ENCODE results near the gene CMTM4. TPM values are rescaled to one million over a fixed set of nuclear protein-coding genes. Genes with fewer than 3 reads are reported as not detected.
A peak's percentile ranks its signal among the peaks of the same experiment; 100 is the strongest.

Gene CMTM4
- polyA plus RNA-seq, 1 of the 3 experiments (the other 2 are of a cell fraction) = 21.7 TPM

GRCh38 chr16:66728117-66728787 is 31.7 kb upstream of the CMTM4 start:
- no peaks in the 10 kb centered on the region for H3K4me1 ChIP-seq (ENCODE audit: control insufficient read depth in 1 of 2, insufficient read depth in 2 of 2, low read depth in 1 of 2, low read length in 1 of 2)
- no peak overlapping the region for H2AFZ ChIP-seq (ENCODE audit: low read depth)
- TF ChIP-seq NFIC (IDR thresholded peaks at IDR 0.05; ENCODE audit: borderline replicate concordance) (no peak), CTCF (IDR thresholded peaks at IDR 0.05) (peak; percentile 75), GABPA (IDR thresholded peaks at IDR 0.05; ENCODE audit: low read depth) (no peak), TAF1 (IDR thresholded peaks at IDR 0.05; ENCODE audit: borderline replicate concordance, low read depth, low read length) (no peak), GATA2 (CRISPR knock-in tag; IDR thresholded peaks at IDR 0.05) (no peak), SMC3 (IDR thresholded peaks at IDR 0.05; ENCODE audit: low read depth, low read length) (peak; percentile 45), EZH2phosphoT487 (IDR thresholded peaks at IDR 0.05; ENCODE audit: borderline replicate concordance, low read depth) (no peak), FOXJ3 (CRISPR knock-in tag; IDR thresholded peaks at IDR 0.05) (no peak), MAX (IDR thresholded peaks at IDR 0.05; ENCODE audit: low read depth) (no peak), RAD21 (IDR thresholded peaks at IDR 0.05; ENCODE audit: low read length) (peak; percentile 63), SIN3A (IDR thresholded peaks at IDR 0.05; ENCODE audit: borderline replicate concordance, low read depth, low read length) (no peak), USF1 (IDR thresholded peaks at IDR 0.05; ENCODE audit: borderline replicate concordance, low read depth) (no peak), EP300 (IDR thresholded peaks at IDR 0.05; ENCODE audit: borderline replicate concordance in 1 of 2, low read depth in 1 of 2, low read length in 1 of 2) (no peak)
- H3K9ac ChIP-seq = no peak overlapping the region
- peak; percentile 59 for DNase-seq
- H3K27me3 ChIP-seq (ENCODE audit: insufficient read depth) = no peaks in the 10 kb centered on the region
- H3K79me2 ChIP-seq (ENCODE audit: insufficient read depth) = no peaks in the 10 kb centered on the region; the same call in 1 of the 2 replicates
- peaks cover 70 to 81% of the 10 kb centered on the region in 2 experiments for H3K36me3 ChIP-seq (replicated peaks in 1 of 2; ENCODE audit: control insufficient read depth in 1 of 2, insufficient read depth in 2 of 2, low read length in 1 of 2)
- WGBS (ENCODE audit: low lambda C conversion rate) = 36% methylated on average over 3 of the region's 3 CpGs
- H3K4me3 ChIP-seq (ENCODE audit: low read depth in 2 of 2, low read length in 1 of 2) = no peak overlapping the region
- ChIA-PET CTCF (interaction anchor here (0.6 to 5.8 kb wide), 42 partner anchors 11 to 331 kb away, joined by 3 to 54 read pairs (median 4); partner anchors contain the start of genes DYNC1LI2 and NAE1), POLR2A (interaction anchor here (1.3 kb wide), 1 partner anchor 9 kb away, joined by 4 read pairs; no protein-coding TSS in a partner anchor)
- H3K9me3 ChIP-seq = no peaks in the 10 kb centered on the region
- no peaks in the 10 kb centered on the region for H3K9me2 ChIP-seq
- H4K20me1 ChIP-seq (ENCODE audit: insufficient read depth) = peaks cover 8% of the 10 kb centered on the region
- peaks cover 19% of the 10 kb centered on the region for H3F3A ChIP-seq (replicated peaks; ENCODE audit: insufficient read depth)
- no peak overlapping the region for H3K4me2 ChIP-seq
- H3K27ac ChIP-seq (ENCODE audit: low read depth in 2 of 2, low read length in 1 of 2) = peak overlapping the region in 1 of 2 experiments; percentile 30; a peak in 1 of 4 replicates

GRCh38 chr16:66720766-66721165 is 24.2 kb upstream of the CMTM4 start:
- H3K36me3 ChIP-seq (replicated peaks in 1 of 2; ENCODE audit: control insufficient read depth in 1 of 2, insufficient read depth in 2 of 2, low read length in 1 of 2) = peaks cover 49 to 52% of the 10 kb centered on the region in 2 experiments
- CTCF ChIA-PET = interaction anchor here (1.8 to 2.7 kb wide), 2 partner anchors 31 to 147 kb away, joined by 7 to 11 read pairs; partner anchors contain the start of gene DYNC1LI2
- TF ChIP-seq EZH2phosphoT487 (IDR thresholded peaks at IDR 0.05; ENCODE audit: borderline replicate concordance, low read depth) (no peak), MEF2A (IDR thresholded peaks at IDR 0.05; ENCODE audit: borderline replicate concordance, low read depth) (no peak), RXRA (IDR thresholded peaks at IDR 0.05; ENCODE audit: borderline replicate concordance, low read depth) (no peak), PBX3 (IDR thresholded peaks at IDR 0.05) (no peak), TCF12 (IDR thresholded peaks at IDR 0.05) (no peak), NFIC (IDR thresholded peaks at IDR 0.05; ENCODE audit: borderline replicate concordance) (no peak), SMC3 (IDR thresholded peaks at IDR 0.05; ENCODE audit: low read depth, low read length) (no peak)
- no peaks in the 10 kb centered on the region for H3K9me3 ChIP-seq
- H3K27me3 ChIP-seq (ENCODE audit: insufficient read depth) = no peaks in the 10 kb centered on the region
- no peak overlapping the region for H3K4me2 ChIP-seq
- POLR2A ChIA-PET = no interaction called here
- H4K20me1 ChIP-seq (ENCODE audit: insufficient read depth) = no peaks in the 10 kb centered on the region; the same call in 1 of the 2 replicates
- H3K79me2 ChIP-seq (ENCODE audit: insufficient read depth) = no peaks in the 10 kb centered on the region
- H3K9me2 ChIP-seq = no peaks in the 10 kb centered on the region
- H3K4me3 ChIP-seq (ENCODE audit: low read depth in 2 of 2, low read length in 1 of 2) = no peak overlapping the region
- H3K4me1 ChIP-seq (ENCODE audit: control insufficient read depth in 1 of 2, insufficient read depth in 2 of 2, low read depth in 1 of 2, low read length in 1 of 2) = peaks cover 0 to 5% of the 10 kb centered on the region in 2 experiments; a peak in 1 of 4 replicates
- H3K9ac ChIP-seq = no peak overlapping the region
- DNase-seq = no peak
- WGBS (ENCODE audit: low lambda C conversion rate) = 81% methylated on average over 3 of the region's 3 CpGs
- peaks cover 39% of the 10 kb centered on the region for H3F3A ChIP-seq (replicated peaks; ENCODE audit: insufficient read depth)
- H3K27ac ChIP-seq (ENCODE audit: low read depth in 2 of 2, low read length in 1 of 2) = no peak overlapping the region
- H2AFZ ChIP-seq (ENCODE audit: low read depth) = no peak overlapping the region
